Panc1 (cell line): ENCODE results near the gene FAF1.

ENCODE experiments used
- CTCF ChIP-seq: fragments of 450-650 bp; IDR thresholded peaks from 2 replicates; pipeline ENCODE4 v1.5.1; 2017; ENCODE audit warnings: mild to moderate bottlenecking
- POLR2AphosphoS5 ChIP-seq: IDR thresholded peaks from 2 replicates; pipeline ENCODE4 v1.6.1; 2012; ENCODE audit warnings: mild to moderate bottlenecking, low read depth, low read length, moderate library complexity

- TF ChIP-seq POLR2AphosphoS5 (no peak), CTCF (no peak)
Measured at GRCh38 chr1:50415235-50416149, 544.6 kb downstream of the FAF1 start.
